ENCODE measurements around the gene CNTNAP2.

CNTNAP2 gene

DNA sequence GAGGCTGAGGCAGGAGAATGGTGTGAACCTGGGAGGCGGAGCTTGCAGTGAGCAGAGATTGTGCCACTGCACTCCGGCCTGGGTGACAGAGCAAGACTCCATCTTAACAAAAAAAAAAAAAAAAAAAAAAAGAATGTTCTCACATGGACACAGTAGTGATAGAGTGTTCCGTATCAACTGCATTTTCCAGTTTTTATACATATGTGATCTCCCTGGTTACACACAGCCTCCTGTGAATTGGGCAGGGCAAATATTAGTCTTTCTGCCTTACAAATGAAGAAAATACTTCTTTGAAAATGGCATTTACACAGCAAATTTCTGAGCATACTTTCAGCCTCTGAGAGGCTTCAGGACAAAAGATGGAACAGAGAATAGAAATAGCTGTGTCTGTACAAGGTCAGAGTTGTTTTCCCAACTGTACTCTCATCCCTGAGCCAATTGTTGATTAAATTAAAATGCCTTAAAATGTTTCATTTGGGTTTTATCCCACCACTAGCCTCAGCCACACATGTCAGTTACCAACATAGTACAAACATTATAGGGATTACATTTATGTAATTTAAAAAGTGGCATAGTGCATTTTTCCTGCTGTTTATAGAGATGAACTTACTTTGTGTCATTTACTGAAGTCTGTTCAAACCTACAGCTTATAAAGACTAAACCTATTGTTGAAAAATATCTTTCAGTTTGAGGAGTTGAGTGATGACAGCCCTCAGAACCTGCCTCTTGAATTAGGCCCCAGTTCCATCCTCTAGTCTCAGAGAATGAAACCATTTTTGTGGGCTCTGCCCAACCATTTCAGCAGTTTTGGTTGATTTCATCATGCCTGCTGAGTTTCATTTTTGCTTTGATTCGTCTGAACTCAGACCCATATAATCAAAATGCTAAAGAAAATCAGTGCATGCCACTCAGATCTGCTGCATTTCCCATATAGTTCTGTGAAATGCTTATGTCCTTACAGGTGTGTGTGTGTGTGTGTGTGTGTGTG, 1864.5 kb downstream of the CNTNAP2 start:
- CTCF ChIA-PET, result no interaction called here
- TF ChIP-seq ZNF2 (tag by site-specific recombination; IDR thresholded peaks at IDR 0.05) (no peak), ZNF843 (tag by site-specific recombination; IDR thresholded peaks at IDR 0.05) (no peak), ZBTB44 (tag by site-specific recombination; IDR thresholded peaks at IDR 0.05) (no peak), ZNF768 (tag by site-specific recombination; IDR thresholded peaks at IDR 0.05) (no peak), MYNN (tag by site-specific recombination; IDR thresholded peaks at IDR 0.05; ENCODE audit: borderline replicate concordance) (no peak), ZNF239 (tag by site-specific recombination; IDR thresholded peaks at IDR 0.05) (no peak), ZNF211 (tag by site-specific recombination; IDR thresholded peaks at IDR 0.05; ENCODE audit: low read depth) (no peak), ZNF175 (tag by site-specific recombination; IDR thresholded peaks at IDR 0.05) (no peak), REPIN1 (tag by site-specific recombination; IDR thresholded peaks at IDR 0.05; ENCODE audit: low read depth) (no peak), KLF1 (tag by site-specific recombination; IDR thresholded peaks at IDR 0.05) (no peak), BCL11A (tag by site-specific recombination; IDR thresholded peaks at IDR 0.05; ENCODE audit: low read depth) (no peak), ZNF777 (tag by site-specific recombination; IDR thresholded peaks at IDR 0.05; ENCODE audit: borderline replicate concordance) (no peak)
- TF ChIP-seq, protein P1, sequence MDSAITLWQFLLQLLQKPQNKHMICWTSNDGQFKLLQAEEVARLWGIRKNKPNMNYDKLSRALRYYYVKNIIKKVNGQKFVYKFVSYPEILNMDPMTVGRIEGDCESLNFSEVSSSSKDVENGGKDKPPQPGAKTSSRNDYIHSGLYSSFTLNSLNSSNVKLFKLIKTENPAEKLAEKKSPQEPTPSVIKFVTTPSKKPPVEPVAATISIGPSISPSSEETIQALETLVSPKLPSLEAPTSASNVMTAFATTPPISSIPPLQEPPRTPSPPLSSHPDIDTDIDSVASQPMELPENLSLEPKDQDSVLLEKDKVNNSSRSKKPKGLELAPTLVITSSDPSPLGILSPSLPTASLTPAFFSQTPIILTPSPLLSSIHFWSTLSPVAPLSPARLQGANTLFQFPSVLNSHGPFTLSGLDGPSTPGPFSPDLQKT (IDR thresholded peaks at IDR 0.05; ENCODE audit: borderline replicate concordance, low read depth, low read length), result no peak

DNA sequence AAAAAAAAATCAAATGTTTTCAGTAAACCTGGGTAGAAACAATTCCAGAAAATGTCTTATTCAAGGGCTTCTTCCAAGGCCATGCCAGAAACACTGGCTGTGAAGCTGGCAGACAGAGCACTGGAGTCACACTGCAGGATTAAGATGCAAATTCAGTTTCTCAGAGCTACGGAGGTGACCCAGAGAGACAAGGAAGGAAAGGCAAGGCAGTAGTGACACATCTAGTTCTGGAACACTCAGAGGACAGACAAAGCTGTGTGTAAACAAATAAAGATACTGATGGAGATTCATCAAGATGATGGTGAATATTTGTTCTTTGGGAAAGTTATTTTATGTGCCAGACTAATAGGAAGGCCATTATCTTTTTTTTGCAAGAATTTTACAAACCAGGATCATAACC, 1865.7 kb downstream of the CNTNAP2 start:
- Histone ChIP-seq H3K36me3 (ENCODE audit: control insufficient read depth in 2 of 2, insufficient read depth in 1 of 2, low read length in 2 of 2) (no peaks in the 10 kb centered on the region), H3K4me1 (ENCODE audit: control insufficient read depth, insufficient read depth, low read length) (no peaks in the 10 kb centered on the region), H3K27ac (ENCODE audit: extremely low read depth, low read depth, low read length) (no peak overlapping the region), H3K9me3 (ENCODE audit: control insufficient read depth, insufficient read depth, low read depth, low read length) (no peaks in the 10 kb centered on the region), H3K4me3 (ENCODE audit: low read depth, low read length) (no peak overlapping the region)
- TF ChIP-seq ZNF423 (tag by site-specific recombination; IDR thresholded peaks at IDR 0.05) (no peak), ZNF677 (tag by site-specific recombination; IDR thresholded peaks at IDR 0.05) (no peak), ZNF843 (tag by site-specific recombination; IDR thresholded peaks at IDR 0.05) (no peak), ZBTB8A (tag by site-specific recombination; IDR thresholded peaks at IDR 0.05) (no peak), ZSCAN16 (tag by site-specific recombination; IDR thresholded peaks at IDR 0.05) (no peak), ZNF133 (tag by site-specific recombination; IDR thresholded peaks at IDR 0.05) (no peak), ZNF140 (tag by site-specific recombination; IDR thresholded peaks at IDR 0.05) (no peak), SCRT1 (tag by site-specific recombination; IDR thresholded peaks at IDR 0.05; ENCODE audit: borderline replicate concordance) (no peak)
- POLR2A ChIA-PET, result no interaction called here
- CTCF ChIA-PET, result no interaction called here

More for the DNA sequence above, 1864.5 kb downstream of the CNTNAP2 start:
- no peaks in the 10 kb centered on the region for H3K36me3 ChIP-seq (ENCODE audit: control insufficient read depth in 2 of 2, insufficient read depth in 1 of 2, low read length in 2 of 2)
- no peaks in the 10 kb centered on the region for H3K4me1 ChIP-seq (ENCODE audit: control insufficient read depth, insufficient read depth, low read length)
- no peak overlapping the region for H3K4me3 ChIP-seq (ENCODE audit: low read depth, low read length)
- H3K9me3 ChIP-seq (ENCODE audit: control insufficient read depth, insufficient read depth, low read depth, low read length), result no peaks in the 10 kb centered on the region
- H3K27ac ChIP-seq (ENCODE audit: extremely low read depth, low read depth, low read length), result no peak overlapping the region
- POLR2A ChIA-PET, result no interaction called here

DNA sequence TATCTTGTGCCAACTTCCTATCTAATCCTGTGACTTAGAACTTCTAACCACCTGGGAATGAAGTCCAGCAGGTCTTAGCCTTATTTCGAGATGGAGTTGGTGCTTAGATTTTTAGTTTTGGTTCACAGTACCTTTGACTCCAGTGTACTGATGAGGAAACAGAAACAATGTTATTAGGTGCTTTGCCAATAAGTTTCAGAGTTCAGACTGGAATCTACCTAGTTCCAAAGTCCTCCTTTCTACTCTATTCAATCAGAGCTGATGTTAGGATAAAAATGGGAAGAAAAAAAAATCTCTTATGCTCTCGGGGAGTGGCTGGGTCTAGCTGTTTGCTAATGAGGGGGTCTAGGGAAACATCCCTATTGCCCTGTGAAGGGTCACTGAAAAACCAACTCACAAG, 1867.7 kb downstream of the CNTNAP2 start:
- ChIA-PET POLR2A (no interaction called here), CTCF (no interaction called here)
- H3K27ac ChIP-seq (ENCODE audit: extremely low read depth, low read depth, low read length), result no peak overlapping the region
- no peaks in the 10 kb centered on the region for H3K4me1 ChIP-seq (ENCODE audit: control insufficient read depth, insufficient read depth, low read length)
- H3K36me3 ChIP-seq (ENCODE audit: control insufficient read depth in 2 of 2, insufficient read depth in 1 of 2, low read length in 2 of 2), result no peaks in the 10 kb centered on the region
- H3K9me3 ChIP-seq (ENCODE audit: control insufficient read depth, insufficient read depth, low read depth, low read length), result no peaks in the 10 kb centered on the region
- no peak overlapping the region for H3K4me3 ChIP-seq (ENCODE audit: low read depth, low read length)
- no peak for TF ChIP-seq ZNF239 (tag by site-specific recombination; IDR thresholded peaks at IDR 0.05)
- TF ChIP-seq ZNF169 (tag by site-specific recombination; IDR thresholded peaks at IDR 0.05), result no peak
- no peak for TF ChIP-seq ZNF549 (tag by site-specific recombination; IDR thresholded peaks at IDR 0.05)
- TF ChIP-seq OSR2 (tag by site-specific recombination; IDR thresholded peaks at IDR 0.05), result no peak
- no peak for TF ChIP-seq ZNF76 (tag by site-specific recombination; IDR thresholded peaks at IDR 0.05; ENCODE audit: borderline replicate concordance, low read depth)
